A549 treated with ZK216348 at 1 μM for 4 hours (cell line): ENCODE results near the gene R3HDM4. TPM values are rescaled to one million over a fixed set of nuclear protein-coding genes. Genes with fewer than 3 reads are reported as not detected.

Experiments
- total RNA-seq: library from RNA; stranded (reverse); fragments of 200-300 nt; extraction: Qiagen RNA extraction; gene quantifications from 5 replicates; pipeline ENCODE4 v1.2.3, GENCODE V29; 2022; ENCODE audit warnings: low read depth

R3HDM4 gene
- 23.4 to 55.9 TPM (median 41.8 TPM) in 5 replicates for total RNA-seq

DNA sequence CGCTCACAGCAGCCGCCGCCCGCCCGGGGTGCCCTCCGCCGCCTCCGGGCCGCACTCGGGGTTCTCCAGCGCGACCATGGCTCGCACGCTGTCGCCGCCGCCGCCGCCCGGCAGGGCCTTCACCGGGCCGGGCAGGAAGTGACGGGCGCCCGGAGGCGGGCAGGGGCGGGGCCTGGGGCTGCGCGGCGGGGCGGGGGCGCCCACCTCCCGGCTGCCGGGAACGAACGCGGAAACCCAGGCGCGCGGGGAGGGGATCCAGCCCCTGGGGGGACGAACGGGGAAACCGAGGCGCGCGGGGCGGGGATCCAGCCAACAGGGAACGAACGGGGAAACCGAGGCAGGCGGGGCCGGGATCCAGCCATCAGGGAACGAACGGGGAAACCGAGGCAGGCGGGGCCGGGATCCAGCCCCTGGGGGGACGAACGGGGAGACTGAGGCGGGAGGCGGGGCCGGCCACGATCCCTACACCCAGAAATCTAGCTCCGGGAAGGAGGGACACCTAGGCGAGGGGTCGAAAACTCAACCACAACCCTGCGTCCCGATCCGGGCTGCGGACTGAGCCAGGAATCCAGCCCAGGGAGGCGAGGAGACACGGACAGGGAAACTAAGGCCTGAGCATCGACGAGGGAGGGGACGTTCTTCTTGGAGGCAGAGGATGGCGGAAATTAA lies at the start of gene R3HDM4:
Gene R3HDM4, minus strand, starts transcription at position 140 of the 669 bp plus-strand sequence. Its CDS starts 62 bp downstream, at position 78.

DNA sequence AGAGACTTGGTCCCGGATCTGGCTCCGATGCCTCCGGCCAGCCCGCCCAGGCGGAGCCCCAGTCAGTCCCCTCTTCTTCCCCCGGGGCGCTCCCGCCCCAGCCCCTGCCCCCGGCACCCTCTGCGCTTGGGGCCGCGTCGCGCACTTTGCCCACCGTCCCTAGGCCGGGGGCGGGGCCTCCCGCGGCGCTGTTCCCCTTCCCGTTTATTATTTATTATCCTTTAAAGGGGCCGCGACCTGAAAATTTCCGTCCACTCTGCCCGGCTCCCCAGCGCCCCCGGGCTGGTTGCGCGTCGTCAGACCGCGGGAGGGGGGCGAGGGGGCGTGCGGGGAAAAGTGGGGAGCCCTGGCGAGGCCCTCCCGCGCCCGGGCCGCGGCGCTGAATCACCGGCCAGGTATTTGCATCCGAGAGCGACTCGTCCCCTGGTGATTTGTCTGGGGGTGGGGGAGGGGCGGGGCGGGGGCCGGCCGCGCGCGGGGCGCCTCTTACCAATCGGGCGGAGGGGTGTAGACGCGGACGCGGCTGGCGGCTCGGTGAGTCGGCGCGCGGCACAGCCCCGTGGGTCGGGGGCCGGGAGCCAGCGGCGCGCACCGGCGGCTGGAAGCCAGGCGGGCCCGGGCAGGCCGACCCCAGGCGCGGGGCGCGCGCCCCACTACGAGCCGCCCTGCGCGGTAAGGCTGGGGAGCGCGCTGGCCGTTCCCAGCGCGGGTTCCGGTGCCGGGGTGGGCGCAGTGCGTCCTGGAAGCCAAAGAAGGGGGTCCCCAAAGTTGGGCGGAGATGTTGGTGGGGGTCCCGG lies 12.7 kb upstream of the R3HDM4 start, which contains the start of gene ARID3A:
Gene ARID3A, plus strand, starts transcription at position 510 of the 797 bp plus-strand sequence. CDS start 3,494 bp downstream, outside the sequence.

DNA sequence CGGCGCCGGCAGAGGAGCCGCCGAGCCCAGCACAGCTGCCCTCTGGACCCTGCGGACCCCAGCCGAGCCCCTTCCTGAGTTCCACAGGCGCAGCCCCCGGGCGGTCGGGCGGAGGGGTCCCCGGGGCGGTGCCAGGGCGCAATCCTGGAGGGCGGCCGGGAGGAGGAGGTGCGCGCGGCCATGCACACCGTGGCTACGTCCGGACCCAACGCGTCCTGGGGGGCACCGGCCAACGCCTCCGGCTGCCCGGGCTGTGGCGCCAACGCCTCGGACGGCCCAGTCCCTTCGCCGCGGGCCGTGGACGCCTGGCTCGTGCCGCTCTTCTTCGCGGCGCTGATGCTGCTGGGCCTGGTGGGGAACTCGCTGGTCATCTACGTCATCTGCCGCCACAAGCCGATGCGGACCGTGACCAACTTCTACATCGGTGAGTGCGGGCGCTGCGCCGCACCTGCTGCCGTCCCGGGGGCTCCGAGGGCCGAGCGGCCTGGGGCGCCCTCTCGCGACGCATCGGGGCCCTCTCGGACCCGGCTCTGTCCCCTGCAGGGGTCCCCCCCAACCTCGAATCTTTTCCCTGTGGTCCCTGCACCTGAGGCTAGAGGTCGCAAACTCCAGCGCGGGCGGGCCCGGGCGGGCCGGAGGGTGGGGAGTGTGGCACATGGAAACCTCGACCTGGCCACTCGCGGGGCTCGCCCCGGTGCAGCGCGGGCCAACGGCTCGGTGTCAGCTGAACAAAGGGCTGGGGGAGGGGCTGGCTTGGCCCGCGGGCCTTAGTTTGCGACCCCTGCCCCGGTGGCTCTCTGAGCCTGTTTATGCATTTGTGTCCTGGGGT lies 4.5 kb upstream of the R3HDM4 start, which contains the start of gene KISS1R:
Gene KISS1R, plus strand, starts transcription at position 11 of the 829 bp plus-strand sequence. Its CDS starts 170 bp downstream, at position 181.

DNA sequence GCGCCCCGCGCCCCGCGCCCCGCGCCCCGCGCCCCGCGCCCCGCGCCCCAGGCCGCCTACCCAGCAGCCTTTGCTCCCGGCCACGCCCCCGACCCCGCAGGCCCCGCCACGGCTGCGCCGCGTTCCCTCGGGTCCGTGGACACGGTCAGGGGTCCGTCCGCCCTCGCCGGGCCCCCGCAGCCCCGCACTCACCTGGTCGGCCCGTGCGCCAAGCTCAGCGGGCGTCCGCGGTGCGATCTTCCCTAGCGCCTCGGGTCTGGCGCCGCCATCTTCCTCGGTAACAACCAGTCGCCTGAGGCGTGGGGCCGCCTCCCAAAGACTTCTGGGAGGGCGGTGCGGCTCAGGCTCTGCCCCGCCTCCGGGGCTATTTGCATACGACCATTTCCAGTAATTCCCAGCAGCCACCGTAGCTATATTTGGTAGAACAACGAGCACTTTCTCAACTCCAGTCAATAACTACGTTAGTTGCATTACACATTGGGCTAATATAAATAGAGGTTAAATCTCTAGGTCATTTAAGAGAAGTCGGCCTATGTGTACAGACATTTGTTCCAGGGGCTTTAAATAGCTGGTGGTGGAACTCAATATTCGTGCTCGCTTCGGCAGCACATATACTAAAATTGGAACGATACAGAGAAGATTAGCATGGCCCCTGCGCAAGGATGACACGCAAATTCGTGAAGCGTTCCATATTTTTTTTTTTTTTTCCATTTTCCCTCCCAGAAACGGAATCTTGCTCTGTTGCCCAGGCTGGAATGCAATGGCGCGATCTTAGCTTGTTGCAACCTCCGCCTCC lies 19.9 kb downstream of the R3HDM4 start, which contains the start of the genes MED16 and RNU6-9:
Gene MED16, minus strand, starts transcription at position 294 of the 796 bp plus-strand sequence. CDS start 2,056 bp downstream, outside the sequence.
Gene RNU6-9, plus strand, starts transcription at position 591 of the 796 bp plus-strand sequence.

DNA sequence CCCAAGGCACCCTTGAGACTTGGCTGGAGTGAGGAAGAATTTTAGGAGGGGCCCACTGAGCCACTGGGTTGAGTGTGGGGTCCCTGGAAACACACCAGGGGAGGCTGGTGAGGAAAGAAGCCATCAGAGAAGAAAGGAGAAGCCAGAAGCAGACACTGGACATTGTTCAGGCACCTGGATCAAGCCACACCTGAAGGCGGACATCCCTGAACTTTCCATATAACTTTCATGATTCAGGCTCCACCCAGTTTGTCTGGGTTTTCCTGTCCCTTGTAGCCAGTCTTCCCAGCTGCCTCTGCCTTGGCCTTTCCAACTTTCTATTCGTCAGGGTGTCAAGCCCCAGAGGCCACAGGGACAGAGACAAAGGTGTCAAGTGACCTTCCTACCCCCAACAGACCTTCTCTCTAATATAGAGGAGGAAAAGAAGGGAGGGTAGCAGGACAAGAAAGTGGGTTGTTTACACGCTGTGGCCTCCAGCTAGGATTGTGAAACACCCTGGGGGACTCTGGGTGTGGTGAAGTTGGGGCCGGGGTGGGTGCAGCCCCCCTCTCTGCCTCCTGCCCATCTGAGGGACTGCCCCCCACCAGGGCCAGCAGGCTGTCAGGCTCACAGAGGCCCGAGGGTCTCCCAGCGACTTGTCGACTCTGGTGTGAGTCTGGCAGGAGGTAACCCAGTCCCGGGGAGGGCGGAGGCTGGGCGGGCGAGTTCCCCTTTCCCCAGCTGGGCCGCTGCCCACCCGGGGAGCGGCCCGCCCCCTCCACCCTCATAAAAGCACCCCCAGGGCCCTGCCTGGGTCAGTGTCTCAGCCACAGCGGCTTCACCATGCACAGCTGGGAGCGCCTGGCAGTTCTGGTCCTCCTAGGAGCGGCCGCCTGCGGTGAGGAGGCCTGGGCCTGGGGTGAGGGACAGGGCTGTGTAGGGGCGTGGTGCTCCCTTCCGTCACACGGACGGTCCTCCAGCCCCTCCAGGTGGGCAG lies 53.9 kb downstream of the R3HDM4 start, which contains the start of gene CFD:
Gene CFD, plus strand, starts transcription at position 797 of the 976 bp plus-strand sequence. Its CDS starts 26 bp downstream, at position 823.

DNA sequence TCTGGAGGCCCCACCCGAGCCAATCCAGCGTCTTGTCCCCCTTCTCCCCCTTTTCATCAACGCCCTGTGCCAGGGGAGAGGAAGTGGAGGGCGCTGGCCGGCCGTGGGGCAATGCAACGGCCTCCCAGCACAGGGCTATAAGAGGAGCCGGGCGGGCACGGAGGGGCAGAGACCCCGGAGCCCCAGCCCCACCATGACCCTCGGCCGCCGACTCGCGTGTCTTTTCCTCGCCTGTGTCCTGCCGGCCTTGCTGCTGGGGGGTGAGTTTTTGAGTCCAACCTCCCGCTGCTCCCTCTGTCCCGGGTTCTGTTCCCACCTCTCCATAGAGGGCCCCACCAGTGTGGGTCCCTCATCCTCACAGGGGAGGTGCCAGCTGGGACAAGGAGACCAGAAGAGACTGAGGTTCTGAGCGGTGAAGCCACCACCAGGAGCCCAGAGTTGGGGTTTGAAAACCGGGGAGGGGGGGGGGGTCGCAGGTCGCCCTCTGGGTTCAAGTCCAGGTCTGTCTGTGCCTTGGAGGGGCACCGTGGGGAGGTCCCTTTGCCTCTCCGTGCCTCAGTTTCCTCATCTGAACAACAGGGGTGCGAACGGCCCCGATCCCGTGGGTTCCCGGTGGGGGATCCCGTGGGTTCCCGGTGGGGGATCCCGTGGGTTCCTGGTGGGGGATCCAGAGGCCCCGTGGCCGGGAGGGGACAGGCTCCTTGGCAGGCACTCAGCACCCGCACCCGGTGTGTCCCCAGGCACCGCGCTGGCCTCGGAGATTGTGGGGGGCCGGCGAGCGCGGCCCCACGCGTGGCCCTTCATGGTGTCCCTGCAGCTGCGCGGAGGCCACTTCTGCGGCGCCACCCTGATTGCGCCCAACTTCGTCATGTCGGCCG lies 60.6 kb downstream of the R3HDM4 start, which contains the start of gene ELANE:
Gene ELANE, plus strand, starts transcription at position 168 of the 878 bp plus-strand sequence. Its CDS starts 26 bp downstream, at position 194.

Other genes starting within 250 kb of the R3HDM4 start
- 142 to 260 TPM (median 223 TPM) in 5 replicates for gene FSTL3, start 236.8 kb downstream of the R3HDM4 start, total RNA-seq
- gene PRSS57, start 217.8 kb downstream of the R3HDM4 start, total RNA-seq, result not detected in 5 replicates
- gene PALM, start 204.3 kb downstream of the R3HDM4 start, total RNA-seq, result 9.7 to 17.2 TPM (median 14.3 TPM) in 5 replicates
- 57.6 to 105 TPM (median 93.9 TPM) in 5 replicates for gene MISP, start 162.1 kb downstream of the R3HDM4 start, total RNA-seq
- gene PTBP1, start 115.8 kb downstream of the R3HDM4 start, total RNA-seq, result 198 to 222 TPM (median 215 TPM) in 5 replicates
- gene PLPPR3, start 91.3 kb downstream of the R3HDM4 start, total RNA-seq, result 1.2 to 7.0 TPM (median 5.6 TPM) in 5 replicates
- 0.26 to 0.27 TPM in 2 of 5 replicates, not detected in the others for gene AZU1, start 85.4 kb downstream of the R3HDM4 start, total RNA-seq
- 0.24 to 0.64 TPM (median 0.34 TPM) in 3 of 5 replicates, not detected in the others for gene PRTN3, start 72.2 kb downstream of the R3HDM4 start, total RNA-seq
- 0.15 to 0.16 TPM in 2 of 5 replicates, not detected in the others for gene ELANE, start 60.9 kb downstream of the R3HDM4 start, total RNA-seq
- 5.8 to 25.7 TPM (median 20.6 TPM) in 5 replicates for gene CFD, start 53.6 kb downstream of the R3HDM4 start, total RNA-seq
- gene MED16, start 20.0 kb downstream of the R3HDM4 start, total RNA-seq, result 11.8 to 23.9 TPM (median 23.1 TPM) in 5 replicates
- gene RNU6-9, start 19.7 kb downstream of the R3HDM4 start, total RNA-seq, result not detected in 5 replicates
- gene KISS1R, start 4.1 kb upstream of the R3HDM4 start, total RNA-seq, result 0.21 to 0.62 TPM (median 0.42 TPM) in 4 of 5 replicates, not detected in the other
- gene ARID3A, start 12.8 kb upstream of the R3HDM4 start, total RNA-seq, result 3.3 to 8.5 TPM (median 7.0 TPM) in 5 replicates
- gene WDR18, start 71.1 kb upstream of the R3HDM4 start, total RNA-seq, result 37.9 to 71.8 TPM (median 69.0 TPM) in 5 replicates
- gene GRIN3B, start 87.2 kb upstream of the R3HDM4 start, total RNA-seq, result 0.88 to 4.3 TPM (median 3.3 TPM) in 5 replicates
- gene TMEM259, start 107.9 kb upstream of the R3HDM4 start, total RNA-seq, result 55.7 to 134 TPM (median 120 TPM) in 5 replicates
- not detected in 5 replicates for gene RNU6-2, start 108.3 kb upstream of the R3HDM4 start, total RNA-seq
- gene CNN2, start 113.4 kb upstream of the R3HDM4 start, total RNA-seq, result 58.7 to 77.1 TPM (median 66.0 TPM) in 5 replicates
- 6.2 to 17.5 TPM (median 12.9 TPM) in 5 replicates for gene ABCA7, start 126.9 kb upstream of the R3HDM4 start, total RNA-seq
- 1.5 to 4.0 TPM (median 3.6 TPM) in 5 replicates for gene ARHGAP45, start 153.9 kb upstream of the R3HDM4 start, total RNA-seq
- 163 to 257 TPM (median 236 TPM) in 5 replicates for gene POLR2E, start 182.2 kb upstream of the R3HDM4 start, total RNA-seq
- 367 to 510 TPM (median 493 TPM) in 5 replicates for gene GPX4, start 190.8 kb upstream of the R3HDM4 start, total RNA-seq